Stimulated activated CD4-positive, alpha-beta T cell treated with anti-CD3 and anti-CD28 coated beads, Interleukin-4, amount 100 ng/mL, for 24 hours (primary cell): Measurements from ENCODE around the gene IL6R.
"Not testable (repeated sequence)": the region's sequence is repeated elsewhere in the genome, so short reads cannot be mapped to it uniquely, and the experiment has no call there.

Experiments
- DNase-seq: peaks from one replicate; pipeline ENCODE4 v3.0.0-alpha.2; 2020

The IL6R gene

DNA sequence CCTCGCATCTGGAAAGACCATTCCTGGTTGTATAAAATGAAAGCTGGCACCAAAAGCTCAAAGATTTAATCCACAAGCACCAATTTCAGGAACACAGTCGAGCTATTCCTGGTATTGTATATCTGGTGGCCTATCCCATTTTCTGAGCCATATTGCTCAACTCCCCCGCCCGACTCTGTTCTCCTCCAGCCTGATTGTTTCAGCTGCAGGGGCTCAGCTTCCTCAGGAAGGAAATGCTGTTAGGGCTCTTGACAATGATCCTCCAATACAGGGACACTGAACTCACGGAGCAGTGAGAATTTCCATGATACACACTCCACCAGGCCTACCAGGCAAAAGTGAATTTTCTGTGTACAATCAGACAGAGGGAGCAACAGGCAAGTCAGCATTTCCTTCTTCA lies 80.0 kb downstream of the IL6R start:
- DNase-seq = no peak

DNA sequence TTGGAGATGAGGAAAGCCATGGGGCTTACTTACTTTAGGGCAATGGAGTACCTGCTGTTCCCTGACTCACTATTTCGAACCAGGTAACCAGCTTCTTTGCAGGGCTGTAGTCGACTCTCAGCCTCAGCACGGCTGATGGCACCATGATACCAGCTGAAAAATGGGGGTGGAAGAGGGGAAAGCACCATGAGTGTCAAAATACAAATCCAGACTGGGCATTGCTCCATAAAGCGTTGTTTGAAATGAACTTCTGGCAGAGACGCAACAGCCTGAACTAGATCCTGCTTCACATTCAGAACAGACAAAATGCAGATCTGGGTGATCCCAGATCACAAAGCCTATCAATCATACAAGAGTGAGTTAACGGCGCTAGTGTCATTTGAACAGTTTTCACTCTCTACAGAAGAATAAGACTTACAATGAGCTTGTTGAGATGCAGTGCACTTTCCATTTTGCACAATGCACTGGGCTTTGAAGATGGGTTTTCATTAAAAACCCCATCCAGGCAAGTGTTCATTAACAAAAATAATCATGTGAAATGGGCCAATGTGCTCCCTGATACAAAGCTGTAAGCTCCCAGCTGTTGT lies 80.9 kb downstream of the IL6R start:
- no peak for DNase-seq

DNA sequence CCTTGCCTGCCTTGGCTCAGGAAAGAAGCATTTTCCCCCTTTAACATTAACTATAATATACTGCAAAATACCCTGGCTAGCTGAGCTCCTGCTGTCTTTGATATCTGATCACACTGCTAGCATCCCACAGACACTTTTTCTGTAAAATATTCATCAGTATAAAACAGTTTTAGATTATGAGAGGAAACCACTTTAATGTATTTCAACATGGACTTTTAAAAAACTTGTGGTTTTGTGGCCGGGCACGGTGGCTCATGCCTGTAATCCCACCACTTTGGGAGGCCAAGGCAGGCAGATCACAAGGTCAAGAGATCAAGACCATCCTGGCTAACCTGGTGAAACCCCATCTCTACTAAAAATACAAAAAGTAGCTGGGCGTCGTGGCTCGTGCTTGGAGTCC lies 81.6 kb downstream of the IL6R start:
- not testable (repeated sequence) for DNase-seq

DNA sequence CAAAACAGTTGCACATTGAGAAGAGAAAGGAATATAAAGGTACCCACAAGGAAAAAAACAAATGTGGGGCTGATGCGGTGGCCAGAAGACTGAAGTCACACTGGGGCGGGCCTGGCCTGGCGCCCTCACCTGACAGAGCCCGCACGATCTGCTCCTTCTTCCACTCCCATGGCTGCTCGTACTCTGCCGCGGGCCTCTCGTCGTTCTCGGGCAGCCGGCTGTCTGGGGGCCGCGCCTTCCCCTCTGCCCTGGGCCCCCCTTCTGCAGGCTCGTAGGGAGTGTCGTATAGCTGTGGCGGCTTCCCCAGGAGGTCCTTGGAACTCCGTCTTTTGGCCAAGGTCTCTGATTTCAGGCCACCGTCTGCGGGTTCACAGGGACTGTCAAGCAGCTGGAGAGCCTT lies 83.8 kb downstream of the IL6R start:
- no peak for DNase-seq

DNA sequence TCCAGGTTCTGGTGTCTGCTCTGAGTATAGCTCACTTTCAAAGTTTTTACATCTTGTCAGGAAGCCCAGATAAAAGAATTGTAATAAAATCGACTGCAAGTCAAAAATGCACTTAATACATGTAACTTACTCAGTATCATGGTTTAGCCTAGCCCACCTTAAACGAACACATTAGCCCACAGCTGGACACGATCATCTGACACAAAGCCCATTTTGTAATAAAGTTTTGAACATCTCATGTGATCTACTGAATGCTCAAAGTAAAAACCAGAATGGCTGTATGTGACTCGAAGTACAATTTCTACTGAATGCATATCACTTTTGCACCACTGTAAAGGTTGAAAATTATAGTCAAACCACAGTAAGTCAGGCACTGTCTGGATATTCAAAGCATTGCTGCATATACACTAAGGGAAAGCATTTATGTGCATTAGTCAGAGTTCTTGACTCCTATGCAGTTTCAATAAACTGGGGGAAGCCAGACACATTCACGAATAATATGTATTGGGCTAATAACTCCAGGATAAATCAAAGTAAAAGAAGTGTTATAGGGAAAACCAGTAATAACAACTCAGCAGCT lies 84.6 kb downstream of the IL6R start:
- no peak for DNase-seq

DNA sequence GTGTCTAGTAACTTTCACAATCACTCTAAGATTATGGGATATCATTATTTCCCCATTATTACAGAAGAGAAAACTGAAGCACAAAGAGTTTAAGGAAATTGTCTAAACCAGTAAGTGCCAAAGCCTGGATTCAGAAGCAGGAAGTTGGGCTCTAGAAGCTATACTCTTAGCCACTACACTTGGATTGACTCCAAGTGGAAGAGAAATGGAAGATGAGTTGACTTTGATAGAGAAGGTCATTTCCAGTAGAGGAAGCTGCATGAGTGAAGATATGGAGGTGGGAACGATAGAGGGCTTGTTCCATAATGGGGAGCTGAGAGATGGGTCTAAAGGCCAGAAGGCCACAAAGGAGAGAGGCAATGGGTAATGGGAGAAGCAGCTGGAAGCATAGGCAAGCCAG lies 85.2 kb downstream of the IL6R start:
- no peak for DNase-seq

DNA sequence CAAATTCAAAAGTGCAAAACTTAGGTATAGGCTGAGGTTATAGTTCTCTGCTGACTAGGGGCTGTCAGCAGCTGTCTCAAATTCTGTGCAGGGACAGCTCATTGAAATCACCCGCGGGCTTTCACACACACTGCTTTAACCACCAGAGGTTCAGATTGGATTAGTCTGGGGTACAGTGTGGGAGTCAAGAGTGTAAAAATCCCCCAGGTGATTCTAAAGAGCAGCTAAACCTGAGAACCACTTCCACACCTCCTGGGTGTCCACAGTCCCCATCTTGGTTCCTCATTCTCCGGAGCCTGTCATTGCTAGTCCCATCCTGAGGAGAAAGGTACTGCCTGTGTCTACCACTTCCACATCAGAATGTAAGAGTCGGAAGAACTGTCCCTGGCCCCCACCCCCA lies 87.0 kb downstream of the IL6R start:
- no peak for DNase-seq

DNA sequence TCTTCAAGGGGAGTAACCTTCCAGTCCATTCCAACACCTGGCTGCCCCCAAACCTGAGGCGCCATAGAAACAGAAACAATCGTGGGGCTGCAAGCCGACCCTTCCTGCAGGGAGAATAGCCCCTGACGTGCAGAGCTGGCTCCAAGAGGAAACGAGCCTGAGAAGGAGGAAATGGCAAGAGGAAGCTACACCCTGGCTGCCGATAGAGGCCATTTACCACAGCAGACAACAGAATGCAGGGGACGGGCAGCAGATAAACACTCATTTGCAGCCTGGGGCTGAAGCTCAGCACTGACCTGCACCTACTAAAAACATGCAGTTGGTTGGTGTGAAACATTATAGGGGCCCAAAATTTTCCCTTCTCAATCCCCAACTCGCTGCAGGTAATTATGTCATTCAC lies 88.1 kb downstream of the IL6R start:
- no peak for DNase-seq

DNA sequence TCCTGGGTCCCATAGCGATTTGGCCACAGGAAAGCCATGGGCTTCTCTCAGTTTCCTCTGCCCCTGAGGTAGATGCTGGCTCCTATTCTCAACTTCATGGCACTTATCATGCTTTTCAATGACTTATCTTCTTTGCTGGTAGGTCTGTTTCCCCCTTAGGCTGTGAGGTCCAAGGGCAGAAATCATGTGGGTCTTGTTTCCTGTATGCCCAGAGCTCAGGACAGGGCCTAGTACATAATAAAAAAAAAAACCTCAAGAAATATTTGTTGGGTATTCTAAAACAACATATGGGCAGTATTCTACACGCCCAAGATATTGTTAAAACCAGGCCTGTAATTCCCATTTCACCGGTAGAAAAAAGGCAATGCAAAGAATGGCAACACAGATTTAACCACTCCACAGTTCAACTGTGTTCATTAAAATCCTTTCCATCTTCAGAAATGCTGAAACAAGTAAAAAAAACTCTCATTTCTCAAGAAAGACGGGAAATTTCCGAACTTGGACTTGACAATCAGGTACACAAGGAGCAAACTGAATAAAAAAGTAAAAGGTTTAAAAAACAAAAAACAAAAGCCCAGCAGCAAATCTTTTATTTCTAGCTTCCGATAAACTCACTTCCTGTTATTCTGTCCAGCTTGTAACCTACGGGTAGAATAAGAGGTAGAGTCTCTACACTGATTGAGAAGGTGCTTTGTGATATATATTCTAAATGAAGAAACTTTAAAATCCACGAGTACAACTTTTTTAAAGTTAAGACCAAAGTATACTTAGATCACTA lies 90.5 kb downstream of the IL6R start:
- no peak for DNase-seq

DNA sequence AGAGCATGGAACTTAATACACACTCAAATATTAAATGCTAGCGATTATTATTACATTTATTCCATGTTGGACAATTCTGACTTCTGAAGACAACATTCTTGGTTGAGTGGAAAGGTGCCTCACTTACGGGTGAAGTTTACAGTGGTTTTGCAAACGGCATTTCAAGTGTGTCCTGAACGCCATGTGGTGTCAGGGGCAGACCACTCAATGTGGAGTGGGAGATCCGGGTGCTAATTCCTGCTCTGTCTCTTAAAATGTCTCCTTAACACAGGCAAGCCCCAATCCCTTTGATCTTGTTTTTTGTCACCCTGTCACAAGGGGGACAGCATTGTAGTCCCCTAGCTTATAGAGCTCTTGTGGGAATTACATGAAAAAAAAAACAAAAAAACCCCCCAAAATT lies 91.2 kb downstream of the IL6R start:
- no peak for DNase-seq

DNA sequence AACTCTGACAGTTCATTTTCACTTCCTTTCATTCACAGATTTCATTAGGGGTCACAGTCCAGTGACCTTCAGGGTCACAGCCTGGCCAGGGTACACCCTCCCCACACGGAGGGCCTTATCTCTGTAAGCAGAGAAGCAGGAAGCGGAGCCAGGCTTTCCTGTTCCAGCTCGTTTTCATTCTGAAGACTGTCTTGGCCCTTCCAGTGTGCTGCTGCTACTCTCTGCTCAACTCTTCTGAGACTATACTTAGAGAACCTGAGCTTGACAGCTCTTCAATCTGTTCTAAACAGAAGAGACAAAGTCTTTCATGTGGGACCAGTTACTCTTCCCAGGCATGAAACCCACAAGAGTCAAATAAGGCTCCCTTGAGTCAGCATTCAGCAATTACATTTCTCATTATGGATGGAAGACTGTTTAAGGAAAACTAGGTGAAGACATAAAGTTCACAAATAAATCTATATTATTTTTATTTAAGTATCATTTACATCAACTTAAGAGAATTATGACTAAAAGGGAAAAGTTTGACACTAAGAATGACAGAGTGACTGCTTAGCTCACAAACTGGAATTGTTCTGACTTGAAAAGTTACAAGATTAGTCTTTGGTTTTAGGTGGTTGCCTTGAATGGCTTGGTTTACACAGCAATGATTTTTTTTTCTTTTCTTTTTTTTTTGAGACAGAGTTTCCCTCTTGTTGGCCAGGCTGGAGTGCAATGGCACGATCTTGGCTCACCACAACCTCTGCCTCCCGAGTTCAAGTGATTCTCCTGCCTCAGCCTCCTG lies 92.1 kb downstream of the IL6R start:
- DNase-seq = no peak

DNA sequence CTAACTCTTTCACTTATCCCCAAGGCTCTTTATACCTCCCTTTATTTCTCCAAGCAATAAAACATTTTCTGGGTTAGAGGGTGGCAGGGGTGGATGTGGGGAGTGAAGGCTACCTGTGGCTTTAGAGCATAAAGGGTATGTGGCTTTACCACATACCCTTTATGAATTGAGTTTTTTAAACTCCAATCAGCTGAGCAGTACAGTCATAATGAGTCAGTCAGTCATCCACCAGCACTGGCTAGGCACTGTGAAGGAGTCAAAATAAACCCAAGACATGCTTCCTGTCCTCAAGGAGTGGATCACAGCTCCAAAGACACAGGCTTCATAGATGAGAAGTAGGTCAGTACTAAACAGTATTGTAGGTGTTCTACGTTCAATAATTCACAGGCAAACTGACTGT lies 94.3 kb downstream of the IL6R start:
- no peak for DNase-seq

DNA sequence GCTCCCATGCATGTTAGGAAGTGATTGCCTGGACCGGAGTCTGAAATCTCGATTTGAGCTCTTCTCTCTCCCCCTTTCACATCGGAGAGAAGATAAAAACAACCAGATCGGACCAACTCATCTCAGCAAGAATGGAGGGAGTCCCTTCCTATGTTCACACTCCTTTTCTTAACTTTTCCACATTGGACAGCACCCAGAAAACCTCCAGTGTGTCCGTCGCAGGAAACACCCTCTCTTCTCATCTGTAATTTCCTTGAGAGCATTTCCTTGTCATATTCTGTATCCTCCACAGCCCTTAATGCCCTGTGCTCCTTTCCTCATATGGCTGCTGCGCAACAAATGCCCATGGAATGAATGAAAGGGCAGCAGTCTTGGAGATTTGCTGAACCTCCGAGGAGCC lies 95.4 kb downstream of the IL6R start:
- DNase-seq = no peak

DNA sequence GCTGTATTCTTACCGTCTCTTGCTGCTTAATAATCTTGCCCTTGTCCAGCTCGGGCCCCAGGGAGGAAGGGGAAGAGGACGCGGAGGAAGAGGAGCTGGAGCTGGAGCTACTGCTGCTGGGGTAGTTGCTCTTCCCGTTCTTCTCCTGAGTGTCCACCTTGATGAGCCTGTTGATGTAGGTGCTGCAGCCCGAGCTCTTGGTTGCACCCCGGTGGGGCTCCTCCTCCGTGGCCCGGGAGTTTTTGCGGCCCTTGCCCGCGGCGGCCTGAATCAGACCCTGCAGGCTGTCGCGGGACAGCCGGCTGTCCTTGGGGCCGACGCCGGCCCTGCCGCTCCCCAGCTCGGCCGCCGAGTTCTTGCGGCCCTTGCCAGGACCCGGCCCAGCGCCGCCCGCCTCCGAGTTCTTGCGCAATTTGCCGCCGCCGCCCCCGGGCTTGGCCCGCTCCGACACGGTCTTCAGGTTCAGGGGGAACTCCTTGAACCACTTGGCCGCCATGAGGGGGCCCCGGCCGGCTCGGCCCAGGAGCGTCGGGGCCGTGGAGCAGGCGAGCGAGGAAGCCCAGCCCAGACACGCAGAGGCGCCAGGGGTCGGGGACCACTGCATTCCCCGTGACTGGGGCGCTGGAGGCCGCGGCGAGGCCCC lies 96.4 kb downstream of the IL6R start:
- no peak for DNase-seq

DNA sequence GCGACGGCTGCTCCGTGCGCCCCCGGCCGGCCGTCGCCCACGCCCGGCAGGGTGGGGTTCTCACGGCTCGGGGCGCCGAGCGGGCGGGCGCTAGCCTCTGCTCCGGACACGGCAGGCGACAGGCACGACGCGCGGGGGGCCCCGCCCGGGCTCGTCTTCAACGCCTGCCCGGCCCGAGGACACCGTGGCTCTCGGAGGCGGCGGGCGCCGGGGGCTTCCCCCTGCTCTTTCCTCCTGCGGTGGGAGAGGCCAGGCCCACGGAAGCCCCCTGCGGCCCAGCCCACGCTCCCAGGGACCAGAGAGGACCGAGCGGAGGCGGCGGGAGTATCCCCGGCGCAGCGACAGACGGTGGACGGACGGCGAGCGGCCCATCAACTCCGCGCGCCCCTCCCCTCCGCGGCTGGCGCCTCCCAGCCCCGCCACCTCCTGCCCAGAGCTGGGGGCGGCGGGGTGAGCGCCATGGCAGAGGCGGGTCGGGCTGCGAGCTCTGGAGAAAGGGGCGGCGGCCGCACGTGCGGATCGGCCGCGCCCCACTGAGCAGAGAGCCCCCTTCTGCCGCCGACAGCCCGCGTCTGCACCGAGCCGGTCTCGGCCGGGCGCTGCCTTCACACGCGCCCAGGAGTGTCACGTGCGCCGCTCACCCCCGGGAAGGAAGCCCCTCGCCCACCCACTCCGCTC lies 97.1 kb downstream of the IL6R start, which contains the start of the genes SHE and TDRD10:
Gene SHE (minus strand): TSS at position 347 of the 678 bp plus-strand sequence. CDS start 386 bp downstream, outside the sequence.
Gene TDRD10 (plus strand): TSS at position 154 of the 678 bp plus-strand sequence. CDS start 4,685 bp downstream, outside the sequence.
- no peak for DNase-seq

DNA sequence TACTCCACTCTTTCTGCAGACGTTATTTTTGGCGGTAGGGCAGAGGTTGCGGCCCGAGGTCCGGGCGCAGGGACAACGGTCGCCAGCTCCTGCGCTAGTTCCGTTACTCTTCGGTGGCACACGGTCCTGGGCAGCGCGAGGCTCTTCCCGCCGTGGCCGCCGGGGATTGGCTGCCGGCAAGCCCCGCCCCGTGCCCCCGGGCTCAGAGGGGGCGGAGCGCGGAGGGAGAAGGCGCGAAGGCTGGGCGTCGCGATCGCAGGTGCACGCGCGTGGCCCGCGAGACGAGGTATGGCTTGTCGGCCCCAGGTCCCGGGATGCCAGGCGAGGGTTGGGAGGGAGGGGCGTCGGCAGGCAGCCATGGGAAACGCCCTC lies 97.6 kb downstream of the IL6R start:
- DNase-seq = no peak

DNA sequence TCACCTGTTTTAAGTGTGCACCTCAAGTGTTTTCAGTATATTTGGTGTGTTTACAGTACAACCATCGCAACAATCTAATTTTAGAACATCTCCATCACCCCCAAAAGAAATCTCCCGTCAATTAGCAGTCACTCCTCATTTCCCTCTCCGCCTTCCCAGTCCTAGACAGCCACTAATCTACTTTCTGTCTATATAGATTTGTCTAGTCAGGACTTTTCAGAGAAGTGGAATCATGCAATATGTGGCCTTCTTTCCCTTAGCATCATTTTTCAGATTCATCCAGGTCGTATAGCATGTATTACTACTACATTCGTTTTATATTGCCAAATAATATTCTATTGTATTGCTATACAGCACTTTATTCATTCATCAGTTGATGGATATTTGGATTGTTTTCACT lies 98.8 kb downstream of the IL6R start:
- no peak for DNase-seq

DNA sequence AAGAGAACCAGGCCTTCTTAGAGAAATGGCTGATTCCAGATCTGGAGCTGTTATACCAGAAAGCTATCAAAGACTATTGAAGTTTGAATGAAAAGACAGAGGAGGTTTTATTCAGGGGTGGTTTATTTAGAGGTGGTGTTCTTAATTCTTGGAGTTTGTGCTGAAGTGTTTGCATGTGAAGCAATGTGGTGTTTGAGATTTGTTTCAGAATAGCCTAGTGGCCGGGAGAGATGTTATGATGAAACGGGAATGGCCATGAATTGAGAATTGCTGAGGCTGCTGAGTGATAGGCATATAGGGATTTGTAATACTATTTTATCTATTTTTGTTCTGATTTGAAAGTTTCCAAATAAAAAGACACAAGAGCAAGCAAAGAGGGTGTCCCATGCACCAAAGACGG lies 107.6 kb downstream of the IL6R start:
- no peak for DNase-seq

DNA sequence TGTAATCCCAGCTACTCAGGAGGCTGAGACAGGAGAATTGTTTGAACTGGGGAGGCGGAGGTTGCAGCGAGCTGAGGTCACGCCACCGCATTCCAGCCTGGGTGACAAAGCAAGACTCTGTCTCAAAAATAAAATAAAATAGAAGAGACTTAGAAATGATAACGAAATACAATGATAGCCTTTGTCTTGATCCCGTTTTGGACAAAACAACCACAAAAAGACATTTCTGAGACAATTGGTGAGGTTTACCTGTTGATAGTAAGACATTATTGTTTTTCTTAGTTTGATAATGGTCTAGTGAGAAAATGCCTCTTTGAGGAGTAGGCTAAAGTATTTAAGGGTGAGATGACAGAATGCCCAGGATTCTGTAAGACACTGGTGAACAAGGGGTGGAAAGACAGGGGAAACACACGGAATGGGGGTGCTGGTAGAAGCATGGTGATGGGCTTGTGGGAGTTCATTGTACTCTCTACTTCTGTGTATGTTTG lies 109.0 kb downstream of the IL6R start:
- DNase-seq = no peak

DNA sequence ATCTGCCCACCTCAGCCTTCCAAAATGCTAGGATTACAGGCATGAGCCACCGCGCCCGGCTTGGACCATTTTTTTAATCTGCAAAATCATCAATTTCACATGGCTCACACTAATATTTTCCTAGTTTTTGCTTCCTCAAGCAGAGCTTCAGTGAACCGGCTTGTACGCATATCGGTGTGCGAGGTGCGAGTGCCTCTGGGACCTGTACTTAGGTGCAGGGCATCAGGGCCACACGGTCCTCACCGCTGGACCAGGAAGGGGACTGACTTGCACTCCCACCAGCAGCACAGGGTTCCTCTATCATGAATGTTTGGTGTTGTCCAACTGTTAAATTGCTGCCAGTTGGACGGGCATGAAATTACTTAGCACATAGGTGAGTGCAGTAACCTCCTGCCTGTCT lies 112.5 kb downstream of the IL6R start:
- DNase-seq = no peak
